WTC11 (cell line): Measurements from ENCODE around the gene ITGA8. TPM values are rescaled to one million over a fixed set of nuclear protein-coding genes. Genes with fewer than 3 reads are reported as not detected.
A peak's percentile ranks its signal among the peaks of the same experiment; 100 is the strongest.

Source experiments
- ATAC-seq: fragments of 200-7000 bp; cut with Tn5 transposase; 2 replicates; pipeline ENCODE4 v1.10.0; 2021; ENCODE audit warnings: mild to moderate bottlenecking, moderate library complexity
- CTCF ChIA-PET: fragments of 300-600 bp; sonication (Branson Sonifier 250); formaldehyde crosslinking; loops from one replicate; lab custom pipeline; 2021; ENCODE audit warnings: antibody characterized with exemption; lab: Charles Lee
- POLR2A ChIA-PET: fragments of 350-600 bp; sonication (Branson Sonifier 250); formaldehyde crosslinking; loops from one replicate; lab custom pipeline; 2021; ENCODE audit warnings: antibody characterized with exemption; lab: Charles Lee
- DNase-seq: peaks from one replicate; pipeline ENCODE4 v3.0.0; 2021; ENCODE audit warnings: low spot score
- H3K27ac Mint-ChIP-seq: 2 replicates; pipeline ENCODE4 v1.8.0; 2021; ENCODE audit warnings: mixed read lengths
- H3K27me3 Mint-ChIP-seq: 2 replicates; pipeline ENCODE4 v1.8.0; 2021; ENCODE audit warnings: low read depth, mild to moderate bottlenecking, moderate library complexity, mixed read lengths
- H3K36me3 Mint-ChIP-seq: 2 replicates; pipeline ENCODE4 v1.8.0; 2021; ENCODE audit warnings: mixed read lengths
- H3K4me1 Mint-ChIP-seq: 2 replicates; pipeline ENCODE4 v1.8.0; 2022; ENCODE audit warnings: mixed read lengths
- H3K4me3 Mint-ChIP-seq: 2 replicates; pipeline ENCODE4 v1.8.0; 2021; ENCODE audit warnings: mild to moderate bottlenecking, moderate library complexity, mixed read lengths
- H3K9me3 Mint-ChIP-seq: 2 replicates; pipeline ENCODE4 v1.8.0; 2021; ENCODE audit warnings: mixed read lengths
- CREM ChIP-seq: sonication (generic); formaldehyde crosslinking; IDR thresholded peaks from 2 replicates; pipeline ENCODE4 v1.8.1; 2022; ENCODE audit warnings: mild to moderate bottlenecking, missing genetic modification reagents, moderate library complexity
- FOXJ3 ChIP-seq: sonication (generic); formaldehyde crosslinking; IDR thresholded peaks from 2 replicates; pipeline ENCODE4 v1.9.0; 2021; ENCODE audit warnings: missing genetic modification reagents, mild to moderate bottlenecking, borderline replicate concordance
- FOXP1 ChIP-seq: sonication (generic); formaldehyde crosslinking; IDR thresholded peaks from 2 replicates; pipeline ENCODE4 v1.8.0; 2022; ENCODE audit warnings: missing genetic modification reagents, mild to moderate bottlenecking, moderate library complexity, borderline replicate concordance
- HMGA2 ChIP-seq: fragments of 250-450 bp; sonication (Bioruptor Pico); IDR thresholded peaks from 2 replicates; pipeline ENCODE4 v1.4.0; 2021; ENCODE audit warnings: mild to moderate bottlenecking, moderate library complexity
- MAX ChIP-seq: sonication (generic); formaldehyde crosslinking; IDR thresholded peaks from 2 replicates; pipeline ENCODE4 v1.8.0; 2022; ENCODE audit warnings: mild to moderate bottlenecking, missing genetic modification reagents
- NFYB ChIP-seq: sonication (generic); formaldehyde crosslinking; conservative IDR thresholded peaks from 2 replicates; pipeline ENCODE4 v1.8.0; 2022; ENCODE audit warnings: low read depth, missing genetic modification reagents
- PRDM15 ChIP-seq: sonication (generic); formaldehyde crosslinking; IDR thresholded peaks from 2 replicates; pipeline ENCODE4 v1.8.0; 2022; ENCODE audit warnings: missing genetic modification reagents
- SOX15 ChIP-seq: fragments of 250-450 bp; sonication (Bioruptor Pico); IDR thresholded peaks from 2 replicates; pipeline ENCODE4 v1.9.0; 2021; ENCODE audit warnings: mild to moderate bottlenecking
- STAT6 ChIP-seq: sonication (generic); formaldehyde crosslinking; conservative IDR thresholded peaks from 2 replicates; pipeline ENCODE4 v1.8.1; 2023; ENCODE audit warnings: mild to moderate bottlenecking, low read depth, missing genetic modification reagents, moderate library complexity
- ZNF138 ChIP-seq: sonication (generic); formaldehyde crosslinking; conservative IDR thresholded peaks from 2 replicates; pipeline ENCODE4 v1.8.1; 2022; ENCODE audit warnings: mild to moderate bottlenecking, moderate library complexity, missing genetic modification reagents
- ZNF425 ChIP-seq: fragments of 250-450 bp; sonication (Bioruptor Pico); conservative IDR thresholded peaks from 2 replicates; pipeline ENCODE4 v1.9.0; 2021; ENCODE audit warnings: mild to moderate bottlenecking
- total RNA-seq: library from RNA; stranded (reverse); gene quantifications from 3 replicates; pipeline ENCODE4 v1.2.3, GENCODE V29; 2021
- TF ChIP-seq, protein P1 (sequence below): sonication (generic); formaldehyde crosslinking; IDR thresholded peaks from 2 replicates; pipeline ENCODE4 v1.8.1; 2023; ENCODE audit warnings: mild to moderate bottlenecking, moderate library complexity, missing genetic modification reagents
- TF ChIP-seq, protein P2 (sequence below): fragments of 250-450 bp; sonication (Bioruptor Pico); IDR thresholded peaks from 2 replicates; pipeline ENCODE4 v1.8.0; 2021; ENCODE audit warnings: mild to moderate bottlenecking
- TF ChIP-seq, protein P3 (sequence below): sonication (generic); formaldehyde crosslinking; IDR thresholded peaks from 2 replicates; pipeline ENCODE4 v1.8.1; 2022; ENCODE audit warnings: low read depth, mild to moderate bottlenecking, moderate library complexity, missing genetic modification reagents, borderline replicate concordance

ITGA8 gene
- total RNA-seq, 1 experiment from 2014 or later, result not detected

GRCh38 chr10:15725603-15726002 is 5.9 kb upstream of the ITGA8 start:
- H3K27me3 Mint-ChIP-seq, result peaks cover 8% of the 10 kb centered on the region
- ChIA-PET POLR2A (no interaction called here), CTCF (interaction anchor here (0.7 kb wide), 2 partner anchors 11 to 154 kb away, joined by 3 to 4 read pairs; no protein-coding TSS in a partner anchor)
- TF ChIP-seq, protein P1, sequence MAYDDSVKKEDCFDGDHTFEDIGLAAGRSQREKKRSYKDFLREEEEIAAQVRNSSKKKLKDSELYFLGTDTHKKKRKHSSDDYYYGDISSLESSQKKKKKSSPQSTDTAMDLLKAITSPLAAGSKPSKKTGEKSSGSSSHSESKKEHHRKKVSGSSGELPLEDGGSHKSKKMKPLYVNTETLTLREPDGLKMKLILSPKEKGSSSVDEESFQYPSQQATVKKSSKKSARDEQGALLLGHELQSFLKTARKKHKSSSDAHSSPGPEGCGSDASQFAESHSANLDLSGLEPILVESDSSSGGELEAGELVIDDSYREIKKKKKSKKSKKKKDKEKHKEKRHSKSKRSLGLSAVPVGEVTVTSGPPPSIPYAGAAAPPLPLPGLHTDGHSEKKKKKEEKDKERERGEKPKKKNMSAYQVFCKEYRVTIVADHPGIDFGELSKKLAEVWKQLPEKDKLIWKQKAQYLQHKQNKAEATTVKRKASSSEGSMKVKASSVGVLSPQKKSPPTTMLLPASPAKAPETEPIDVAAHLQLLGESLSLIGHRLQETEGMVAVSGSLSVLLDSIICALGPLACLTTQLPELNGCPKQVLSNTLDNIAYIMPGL (CRISPR knock-in tag), result no peak
- no peak for TF ChIP-seq FOXP1 (CRISPR knock-in tag)
- no peak overlapping the region for H3K27ac Mint-ChIP-seq
- DNase-seq (no peak), ATAC-seq (peak; percentile 79)
- H3K4me1 Mint-ChIP-seq, result peaks cover 10% of the 10 kb centered on the region
- H3K4me3 Mint-ChIP-seq, result no peak overlapping the region
- H3K36me3 Mint-ChIP-seq, result no peaks in the 10 kb centered on the region
- peaks cover 7% of the 10 kb centered on the region; the same call in 1 of the 2 replicates for H3K9me3 Mint-ChIP-seq

DNA sequence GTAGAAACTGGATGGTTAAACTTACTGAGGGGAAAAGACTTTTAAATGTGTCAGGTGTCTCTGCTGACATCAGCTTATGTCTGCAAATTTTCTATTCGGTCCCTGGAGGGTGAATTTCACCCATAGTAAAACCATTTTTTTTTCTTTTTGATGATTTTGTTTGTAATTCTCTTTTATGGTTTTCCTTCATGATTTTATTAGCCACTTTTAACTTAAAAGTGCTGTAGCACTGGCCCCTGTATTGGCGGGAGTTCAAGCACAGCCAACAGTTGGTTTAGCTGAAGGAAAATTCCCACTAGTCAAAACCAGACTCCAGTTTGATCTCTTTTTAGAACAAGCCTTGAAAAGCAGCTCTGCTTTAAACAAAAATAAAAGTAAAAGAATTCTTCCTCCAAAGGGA is 5.0 kb upstream of the ITGA8 start:
- Mint-ChIP-seq H3K4me1 (peaks cover 12% of the 10 kb centered on the region), H3K9me3 (peaks cover 6% of the 10 kb centered on the region; the same call in 1 of the 2 replicates), H3K36me3 (no peaks in the 10 kb centered on the region), H3K27me3 (peaks cover 16% of the 10 kb centered on the region), H3K27ac (no peak overlapping the region), H3K4me3 (no peak overlapping the region)
- DNase-seq (no peak), ATAC-seq (no peak)
- TF ChIP-seq NFYB (CRISPR knock-in tag), result no peak
- ChIA-PET CTCF (no interaction called here), POLR2A (no interaction called here)

- TF ChIP-seq, protein P2, sequence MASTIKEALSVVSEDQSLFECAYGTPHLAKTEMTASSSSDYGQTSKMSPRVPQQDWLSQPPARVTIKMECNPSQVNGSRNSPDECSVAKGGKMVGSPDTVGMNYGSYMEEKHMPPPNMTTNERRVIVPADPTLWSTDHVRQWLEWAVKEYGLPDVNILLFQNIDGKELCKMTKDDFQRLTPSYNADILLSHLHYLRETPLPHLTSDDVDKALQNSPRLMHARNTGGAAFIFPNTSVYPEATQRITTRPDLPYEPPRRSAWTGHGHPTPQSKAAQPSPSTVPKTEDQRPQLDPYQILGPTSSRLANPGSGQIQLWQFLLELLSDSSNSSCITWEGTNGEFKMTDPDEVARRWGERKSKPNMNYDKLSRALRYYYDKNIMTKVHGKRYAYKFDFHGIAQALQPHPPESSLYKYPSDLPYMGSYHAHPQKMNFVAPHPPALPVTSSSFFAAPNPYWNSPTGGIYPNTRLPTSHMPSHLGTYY (CRISPR knock-in tag), result no peak
- no peak for TF ChIP-seq ZNF138 (CRISPR knock-in tag)
- no peak for TF ChIP-seq HMGA2 (CRISPR knock-in tag)
- no peak for TF ChIP-seq FOXJ3 (CRISPR knock-in tag)
- POLR2A ChIA-PET, result no interaction called here
- DNase-seq, result no peak
- no peak for ATAC-seq
- peaks cover 13% of the 10 kb centered on the region for H3K4me1 Mint-ChIP-seq
- no peak overlapping the region for H3K27ac Mint-ChIP-seq
- CTCF ChIA-PET, result no interaction called here
- H3K4me3 Mint-ChIP-seq, result no peak overlapping the region
- peaks cover 6% of the 10 kb centered on the region; the same call in 1 of the 2 replicates for H3K9me3 Mint-ChIP-seq
- H3K27me3 Mint-ChIP-seq, result peaks cover 23% of the 10 kb centered on the region
- no peaks in the 10 kb centered on the region for H3K36me3 Mint-ChIP-seq
These were observed 4.1 kb upstream of the ITGA8 start for GRCh38 chr10:15723803-15724202.

GRCh38 chr10:15720635-15721287 is 1.0 kb upstream of the ITGA8 start:
- H3K27ac Mint-ChIP-seq, result no peak overlapping the region
- peaks cover 19% of the 10 kb centered on the region for H3K4me1 Mint-ChIP-seq
- CTCF ChIA-PET, result interaction anchor here (1.0 to 3.8 kb wide), 19 partner anchors 9 to 308 kb away, joined by 3 to 36 read pairs (median 6); no protein-coding TSS in a partner anchor
- no peaks in the 10 kb centered on the region for H3K36me3 Mint-ChIP-seq
- H3K4me3 Mint-ChIP-seq, result peak overlapping the region; percentile 41
- POLR2A ChIA-PET, result no interaction called here
- no peaks in the 10 kb centered on the region for H3K9me3 Mint-ChIP-seq
- no peak for DNase-seq
- no peak for ATAC-seq
- H3K27me3 Mint-ChIP-seq, result peaks cover 41% of the 10 kb centered on the region
- TF ChIP-seq PRDM15 (CRISPR knock-in tag) (no peak), MAX (no peak), CREM (CRISPR knock-in tag) (no peak), STAT6 (CRISPR knock-in tag) (no peak), ZNF425 (CRISPR knock-in tag) (no peak), SOX15 (CRISPR knock-in tag) (no peak)
- TF ChIP-seq, protein P3, sequence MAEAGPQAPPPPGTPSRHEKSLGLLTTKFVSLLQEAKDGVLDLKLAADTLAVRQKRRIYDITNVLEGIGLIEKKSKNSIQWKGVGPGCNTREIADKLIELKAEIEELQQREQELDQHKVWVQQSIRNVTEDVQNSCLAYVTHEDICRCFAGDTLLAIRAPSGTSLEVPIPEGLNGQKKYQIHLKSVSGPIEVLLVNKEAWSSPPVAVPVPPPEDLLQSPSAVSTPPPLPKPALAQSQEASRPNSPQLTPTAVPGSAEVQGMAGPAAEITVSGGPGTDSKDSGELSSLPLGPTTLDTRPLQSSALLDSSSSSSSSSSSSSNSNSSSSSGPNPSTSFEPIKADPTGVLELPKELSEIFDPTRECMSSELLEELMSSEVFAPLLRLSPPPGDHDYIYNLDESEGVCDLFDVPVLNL, result no peak
